ENCODE data around the gene POU6F2.

GRCh38 chr7:39515534-39516228 lies 538.0 kb downstream of the POU6F2 start:
- TF ChIP-seq POLR2AphosphoS5 (IDR thresholded peaks at IDR 0.05; ENCODE audit: low read depth, low read length) (no peak), CTCF (IDR thresholded peaks at IDR 0.05) (no peak), REST (IDR thresholded peaks at IDR 0.05; ENCODE audit: insufficient read depth in 1 of 2, low read depth in 2 of 2, low read length in 1 of 2) (no peak), SIN3A (IDR thresholded peaks at IDR 0.05; ENCODE audit: borderline replicate concordance, insufficient read depth, low read depth, low read length) (no peak)
